ENCODE measurements around the gene MACROH2A1.
A peak's percentile ranks its signal among the peaks of the same experiment; 100 is the strongest.
"Not testable (repeated sequence)": the region's sequence is repeated elsewhere in the genome, so short reads cannot be mapped to it uniquely, and the experiment has no call there.

Gene MACROH2A1

DNA sequence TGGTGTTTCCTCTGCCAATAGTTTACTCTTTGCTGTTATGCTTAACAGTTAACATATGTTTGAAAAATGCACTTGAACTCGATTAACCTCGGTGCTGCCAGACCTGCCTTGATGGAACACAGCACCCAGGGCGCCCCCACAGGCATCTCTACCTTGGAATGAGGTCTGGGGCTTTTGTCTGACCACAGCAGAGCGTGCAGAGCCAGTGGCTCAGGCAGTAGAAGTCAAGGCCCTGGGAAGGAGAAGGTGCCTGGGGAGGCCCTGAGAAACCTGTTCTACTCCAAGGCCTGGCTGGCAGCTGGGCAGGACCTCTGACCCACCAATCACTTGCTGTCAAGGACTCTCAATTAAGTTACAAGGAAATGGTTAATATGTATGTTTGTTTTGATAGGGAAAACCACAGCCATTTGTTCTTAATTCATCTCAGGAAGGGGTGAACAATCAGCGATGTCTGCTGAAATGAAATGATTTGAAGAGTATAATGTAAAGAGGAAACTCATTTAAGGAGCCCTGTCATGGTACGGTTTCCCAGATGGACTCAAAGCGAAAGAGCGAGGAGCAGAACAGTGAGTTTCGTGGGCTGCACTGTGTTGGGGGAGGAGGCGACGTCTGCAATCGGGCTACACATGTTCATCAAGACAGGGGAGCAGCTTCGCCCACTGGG, 21.9 kb downstream of the MACROH2A1 start:
- no peak for DNase-seq

DNA sequence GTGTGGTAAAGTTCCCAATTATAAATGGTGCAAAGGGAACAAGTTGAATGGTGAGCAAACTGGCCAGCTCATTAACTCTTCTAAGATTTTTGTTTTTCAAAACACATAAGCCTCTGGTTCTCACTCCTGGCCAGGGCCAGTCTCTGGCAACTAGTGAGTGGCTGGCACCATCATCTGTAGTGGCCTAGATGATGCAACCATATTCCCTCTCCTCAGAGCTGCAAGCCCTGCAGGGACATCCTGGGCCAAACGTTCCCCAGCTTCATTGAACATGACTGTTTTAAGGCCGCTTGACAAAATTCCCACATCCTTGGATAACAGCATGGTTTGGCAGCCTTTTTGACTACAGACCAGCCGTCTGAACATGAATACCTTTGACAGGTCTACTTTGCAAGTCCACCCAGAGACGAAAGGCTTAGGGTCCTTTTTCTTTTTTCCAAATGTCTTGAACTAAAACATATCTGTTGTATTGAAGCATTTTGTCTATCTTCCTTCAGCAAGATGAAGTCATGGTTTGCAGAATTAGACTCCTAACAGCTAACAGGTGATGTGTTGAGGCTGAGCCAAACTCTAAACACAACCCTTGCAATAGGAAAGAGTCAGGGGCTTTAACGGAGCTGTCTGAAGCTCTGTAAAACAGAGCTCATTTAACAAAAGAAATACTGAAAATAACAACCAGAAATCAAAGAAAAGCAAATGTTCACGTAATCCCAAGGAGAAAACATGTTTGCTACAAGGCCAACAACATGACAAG, 23.8 kb downstream of the MACROH2A1 start:
- DNase-seq: peak in 1 of 2 donors; percentile 12

DNA sequence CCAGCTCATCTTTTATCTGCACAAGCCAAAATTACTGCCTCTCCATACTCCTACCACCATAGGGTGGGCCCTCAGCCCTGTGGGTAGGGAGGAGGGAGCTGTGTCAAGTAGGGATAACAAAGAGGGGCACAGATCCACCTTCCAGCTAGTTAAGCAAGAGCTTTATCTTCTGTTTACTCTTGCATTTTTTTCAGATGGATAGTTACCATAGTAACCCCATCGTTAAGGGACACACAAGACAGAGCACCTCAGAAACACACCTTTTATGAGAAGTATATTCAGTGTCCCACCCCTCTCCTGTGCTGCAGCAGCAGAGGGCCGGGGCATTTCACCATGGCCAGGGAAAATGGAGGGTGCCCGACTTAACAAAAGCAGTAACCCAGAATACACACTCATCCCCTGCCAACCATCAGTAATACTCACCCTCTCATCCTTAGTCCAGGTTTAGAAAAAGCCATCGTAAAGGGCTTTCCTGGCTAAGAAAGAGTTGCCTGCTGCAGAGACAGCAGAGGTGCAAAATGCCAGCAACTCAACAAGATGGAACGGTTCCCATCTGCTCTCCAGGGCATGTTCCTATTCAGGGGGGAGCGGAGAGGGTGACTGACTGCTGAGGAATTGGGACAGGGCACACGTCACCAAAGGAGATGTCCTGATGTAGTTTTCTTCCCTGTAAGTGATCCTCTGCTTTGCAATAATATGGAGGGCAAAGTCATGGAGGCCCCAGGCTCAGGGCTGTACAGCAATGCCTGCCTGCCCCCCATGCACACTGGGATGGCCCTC, 25.1 kb downstream of the MACROH2A1 start:
- DNase-seq: no peak

DNA sequence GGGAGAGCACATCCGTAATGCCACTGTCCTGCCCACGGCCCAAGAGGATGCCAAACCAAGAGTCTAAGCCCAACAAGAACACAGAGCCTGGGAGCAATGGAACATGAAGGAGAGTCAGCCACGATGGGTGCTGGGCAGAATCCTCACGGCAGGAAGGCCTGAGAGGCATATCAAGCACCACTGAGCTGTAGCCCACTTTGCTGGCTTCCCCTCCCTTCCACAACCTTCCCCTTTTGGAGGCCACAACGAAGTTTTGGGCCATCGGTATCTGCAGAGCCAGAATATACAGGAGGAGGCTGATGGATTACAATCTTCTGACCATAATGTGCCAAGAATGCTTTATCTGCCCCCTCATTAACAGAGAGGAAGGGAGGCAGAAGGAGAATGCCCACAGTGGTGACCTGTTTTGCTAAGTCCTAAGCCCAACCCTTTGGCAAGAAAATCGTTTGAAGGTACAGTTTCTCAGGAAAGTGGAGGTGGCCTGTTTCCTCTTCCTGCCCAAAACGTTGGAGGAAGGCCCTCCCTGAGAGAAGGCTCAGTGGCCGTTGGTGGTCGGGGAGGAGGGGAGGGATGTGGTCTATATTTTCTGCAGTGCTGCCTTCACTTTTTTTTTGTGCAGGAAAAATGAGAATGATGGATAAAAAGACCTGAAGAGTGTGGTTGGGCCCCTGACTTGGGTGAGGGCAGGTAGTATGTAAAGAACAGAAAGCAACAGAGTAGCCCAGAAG, 26.2 kb downstream of the MACROH2A1 start:
- DNase-seq: no peak

GRCh38 chr5:135371622-135372232, 27.3 kb downstream of the MACROH2A1 start:
- no peak for DNase-seq

DNA sequence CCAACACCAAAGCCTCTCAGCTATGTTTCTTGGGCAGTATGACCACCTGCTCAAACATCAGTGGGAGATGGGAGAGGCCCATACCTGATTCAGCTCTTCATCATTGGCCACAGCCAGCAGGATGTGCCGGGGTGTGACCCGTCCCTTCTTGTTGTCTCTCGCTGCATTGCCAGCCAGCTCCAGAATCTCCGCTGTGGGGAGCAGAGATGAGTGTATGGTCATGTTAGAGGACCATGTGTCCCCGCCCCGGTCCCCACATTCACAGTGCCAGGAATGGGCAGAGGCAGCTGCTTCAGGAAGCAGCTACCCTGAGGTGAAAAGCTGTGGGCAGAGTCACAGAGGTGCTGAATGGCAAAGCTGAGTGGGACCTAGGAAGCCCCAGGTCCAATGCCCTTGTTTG, 29.1 kb downstream of the MACROH2A1 start:
- DNase-seq: no peak

DNA sequence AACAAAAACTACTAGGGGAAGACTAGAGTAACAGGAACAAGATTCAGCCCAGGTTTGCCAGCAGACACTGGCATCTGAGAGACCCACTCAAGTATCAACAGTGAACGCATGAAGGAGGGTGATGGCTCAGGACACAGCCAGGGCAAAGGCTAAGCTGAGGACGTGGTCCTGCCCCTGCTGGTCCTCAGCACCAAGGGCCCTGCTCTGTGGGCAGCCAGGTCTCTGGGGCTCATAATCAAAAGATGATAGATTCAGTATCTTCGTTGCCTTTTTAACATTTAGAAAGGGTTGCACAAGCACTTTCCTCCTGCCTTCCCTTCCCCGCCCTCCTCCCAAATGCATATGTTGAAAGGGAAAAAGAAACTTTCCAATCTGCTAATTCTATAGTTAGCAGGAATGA, 31.5 kb downstream of the MACROH2A1 start:
- DNase-seq: no peak

DNA sequence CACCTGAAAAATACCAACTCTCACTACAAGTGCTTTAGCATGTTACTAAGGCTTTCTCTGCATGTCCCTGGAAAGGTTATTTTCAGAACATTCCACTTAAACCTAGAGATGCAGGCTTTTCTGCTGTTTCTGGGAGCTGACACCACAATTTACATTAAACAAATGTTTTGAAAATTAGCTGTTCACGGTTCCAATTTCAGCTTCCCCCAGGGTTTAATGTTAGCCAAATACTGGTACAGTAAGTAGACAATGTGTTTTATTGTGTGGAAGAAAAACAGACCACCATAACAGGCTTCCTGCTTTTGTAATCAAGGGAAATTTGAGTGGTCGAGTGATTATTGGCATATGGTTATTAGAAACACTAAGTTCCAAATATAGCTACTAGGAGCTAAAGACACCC, 32.0 kb downstream of the MACROH2A1 start:
- DNase-seq: no peak

DNA sequence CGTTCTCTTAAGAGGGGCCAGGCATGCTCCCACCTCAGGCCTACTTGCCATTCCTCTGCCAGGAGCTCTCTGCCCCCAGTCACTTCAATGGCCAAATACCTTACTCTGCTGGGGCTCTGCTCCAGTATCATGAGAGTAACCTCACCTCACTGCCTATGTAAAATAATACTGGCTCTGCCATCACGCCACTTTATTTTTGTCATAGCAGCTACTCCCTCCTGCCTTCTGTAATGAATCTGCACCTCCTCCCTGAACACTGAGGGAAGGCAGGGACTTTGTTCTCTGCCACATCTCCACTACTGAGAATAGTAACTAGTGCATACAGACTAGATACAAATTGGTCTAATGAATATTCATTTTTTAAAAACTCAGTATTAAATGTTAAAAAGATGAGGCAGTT, 33.8 kb downstream of the MACROH2A1 start:
- no peak for DNase-seq

DNA sequence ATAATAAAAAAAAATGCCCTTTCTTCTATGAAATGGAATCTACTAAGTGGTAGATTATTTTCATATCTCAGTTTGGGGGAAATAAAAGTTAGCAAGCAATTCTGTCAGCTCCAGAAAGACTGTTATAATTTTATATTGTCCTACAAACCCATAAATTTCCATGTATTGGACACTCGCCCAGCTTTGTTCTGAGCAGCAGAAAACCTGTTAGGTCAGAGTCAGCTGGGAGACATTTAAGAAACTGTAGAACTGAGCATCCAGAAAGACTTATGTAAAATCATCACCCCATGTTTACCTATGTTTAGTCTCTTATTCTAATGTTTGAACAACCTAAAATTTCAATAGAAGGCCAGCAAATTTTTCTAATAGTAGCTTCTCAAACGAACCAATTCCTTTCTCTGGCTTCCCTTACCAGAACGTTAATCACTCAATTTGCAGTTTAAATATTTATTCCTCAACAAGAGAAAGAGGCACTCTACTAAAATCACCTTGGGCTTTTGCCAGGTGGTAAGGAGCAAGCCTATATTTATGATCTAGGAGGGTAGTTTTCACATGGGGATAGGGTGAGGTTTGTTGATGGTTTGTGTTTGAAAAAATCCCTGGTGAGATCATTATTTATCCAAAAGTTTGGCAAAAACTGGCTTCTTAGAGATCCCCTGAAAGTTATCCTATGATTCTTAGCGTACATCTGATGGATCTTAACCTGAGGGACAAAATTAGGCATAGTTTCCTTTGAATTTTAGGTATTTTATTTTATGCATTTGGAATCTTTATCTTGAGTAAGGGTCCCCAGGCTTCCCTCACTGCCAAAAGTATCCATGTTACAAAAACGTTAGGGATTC, 34.4 kb downstream of the MACROH2A1 start:
- DNase-seq: no peak

GRCh38 chr5:135363342-135363741, 35.7 kb downstream of the MACROH2A1 start:
- not testable (repeated sequence) for DNase-seq

- DNase-seq: no peak
These were observed 36.9 kb downstream of the MACROH2A1 start for GRCh38 chr5:135362102-135362501.

- no peak for DNase-seq
These were observed 38.5 kb downstream of the MACROH2A1 start for GRCh38 chr5:135360278-135361274.

DNA sequence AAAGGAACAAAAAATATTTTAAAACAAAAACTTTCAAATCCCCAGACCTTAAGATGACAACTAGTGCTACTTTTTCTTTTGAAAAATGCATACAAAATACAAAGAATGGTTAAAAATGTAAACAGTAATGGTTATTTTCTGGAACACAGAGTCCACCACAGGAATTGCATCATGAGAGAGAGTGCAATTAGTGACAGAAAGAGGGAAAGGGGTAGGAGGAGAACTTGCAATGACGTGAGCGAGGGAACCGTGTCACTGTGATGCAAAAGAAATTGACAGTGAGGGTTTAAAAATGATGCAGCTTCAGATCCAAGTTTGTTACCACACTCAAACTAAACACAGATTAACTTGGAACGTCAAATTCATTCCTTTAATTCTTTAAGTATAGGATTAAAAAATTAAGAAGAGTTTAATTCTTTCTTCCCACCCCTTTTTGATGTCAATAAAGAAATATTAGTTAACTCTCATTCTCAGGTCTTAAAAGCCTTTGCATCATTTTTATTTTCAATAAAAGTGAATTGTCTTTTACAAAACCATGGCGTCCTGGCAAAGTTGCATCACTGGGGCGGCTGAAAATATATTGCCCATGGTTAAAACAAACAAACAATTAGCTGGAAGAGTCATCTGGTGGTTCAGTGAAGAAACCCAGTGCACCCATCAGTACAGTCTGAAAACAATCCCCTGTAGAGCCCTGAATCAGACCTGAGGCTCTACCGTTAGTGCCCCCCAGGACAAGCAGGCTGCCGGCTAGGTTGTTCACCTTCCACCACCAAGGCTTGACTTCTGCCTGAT, 39.5 kb downstream of the MACROH2A1 start:
- no peak for DNase-seq

GRCh38 chr5:135357685-135358084, 41.3 kb downstream of the MACROH2A1 start:
- DNase-seq: no peak

- no peak for DNase-seq
These were observed 42.3 kb downstream of the MACROH2A1 start for GRCh38 chr5:135356522-135357318.

GRCh38 chr5:135355169-135355568, 43.9 kb downstream of the MACROH2A1 start:
- no peak for DNase-seq

DNA sequence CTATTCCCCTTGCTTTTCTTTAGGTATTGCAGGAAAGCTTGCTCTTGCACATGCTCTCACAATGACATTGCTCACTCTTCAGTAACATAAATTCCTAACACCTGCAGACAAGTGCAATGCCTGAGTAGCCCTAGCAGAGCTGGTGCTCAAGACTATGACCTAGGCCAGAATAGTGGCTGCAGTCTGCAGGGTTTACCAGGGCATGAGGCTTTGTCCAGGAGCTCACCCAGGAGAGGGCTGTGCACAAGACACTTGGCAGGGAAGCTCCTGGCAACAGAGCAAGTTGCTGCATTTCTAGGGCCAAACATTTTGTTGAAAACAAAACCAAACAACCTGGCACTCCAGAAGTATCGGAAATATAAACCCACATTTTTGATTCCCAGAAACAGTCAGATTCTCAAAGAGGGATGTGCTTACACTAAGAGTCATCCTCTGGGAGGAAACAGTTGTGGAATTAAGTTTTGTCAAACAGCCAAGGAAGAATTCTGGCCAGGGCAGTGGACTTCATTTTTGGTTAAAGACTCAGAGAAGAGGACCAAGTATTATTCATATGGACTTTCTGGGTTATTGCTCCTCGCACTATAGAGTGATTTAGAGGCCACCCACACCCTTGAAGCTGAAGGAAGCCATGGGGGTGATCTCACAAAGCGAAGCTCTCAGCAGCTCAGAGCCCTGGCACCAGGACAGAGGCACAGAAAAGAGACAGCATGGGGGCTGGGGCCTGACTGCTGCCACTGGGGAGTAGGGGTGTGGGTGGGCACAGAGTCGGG, 44.9 kb downstream of the MACROH2A1 start:
- DNase-seq: peak in 1 of 2 donors; percentile 18
